NCI-H2081 (cell line): ENCODE data around the gene KMT2A.
"Not testable (repeated sequence)": the region's sequence is repeated elsewhere in the genome, so short reads cannot be mapped to it uniquely, and the experiment has no call there.

Experiments
- DNase-seq, 2 experiments: peaks; one replicate each; lab custom pipeline; 2025; lab: John Stamatoyannopoulos, UW

The KMT2A gene

GRCh38 chr11:118533769-118534729 lies 97.8 kb downstream of the KMT2A start:
- no peak for DNase-seq

- no peak for DNase-seq
Observed at GRCh38 chr11:118535261-118535660, 99.0 kb downstream of the KMT2A start.

GRCh38 chr11:118536726-118537125 lies 100.4 kb downstream of the KMT2A start:
- no peak for DNase-seq

- no peak for DNase-seq
Observed at GRCh38 chr11:118537409-118537980, 101.2 kb downstream of the KMT2A start.

GRCh38 chr11:118544010-118544646 lies 107.8 kb downstream of the KMT2A start:
- no peak for DNase-seq

- DNase-seq = no peak
Observed at GRCh38 chr11:118544647-118545010, 108.3 kb downstream of the KMT2A start.

GRCh38 chr11:118545533-118545932 lies 109.2 kb downstream of the KMT2A start:
- no peak for DNase-seq

GRCh38 chr11:118547132-118547531 lies 110.8 kb downstream of the KMT2A start:
- no peak for DNase-seq

GRCh38 chr11:118552341-118552740 lies 116.0 kb downstream of the KMT2A start:
- no peak for DNase-seq

- no peak for DNase-seq
Observed at GRCh38 chr11:118560806-118561205, 124.5 kb downstream of the KMT2A start.

- no peak for DNase-seq
Observed at GRCh38 chr11:118565051-118565450, 128.8 kb downstream of the KMT2A start.

- no peak for DNase-seq
Observed at GRCh38 chr11:118569670-118570069, 133.4 kb downstream of the KMT2A start.

- DNase-seq = no peak
Observed at GRCh38 chr11:118570787-118571186, 134.5 kb downstream of the KMT2A start.

GRCh38 chr11:118571701-118572060 lies 135.4 kb downstream of the KMT2A start:
- DNase-seq = not testable (repeated sequence)

GRCh38 chr11:118572061-118572980 lies 136.0 kb downstream of the KMT2A start, which contains the start of gene ARCN1:
TSS of gene ARCN1 (plus strand) at chr11:118572409. CDS start at chr11:118572548, 139 bp downstream.
- DNase-seq = peak; percentile 70 to 73

GRCh38 chr11:118572981-118573550 lies 136.8 kb downstream of the KMT2A start:
- DNase-seq = peak in 1 of 2 experiments; percentile 36

GRCh38 chr11:118574636-118575035 lies 138.3 kb downstream of the KMT2A start:
- no peak for DNase-seq
